MM.1S (cell line): ENCODE data around the gene DPP6.

Experiments
- EZH2 ChIP-seq: fragments of 300-600 bp; sonication (generic); optimal IDR thresholded peaks from 2 replicates; pipeline ENCODE3; 2017; ENCODE audit warnings: low read depth, mild to moderate bottlenecking, antibody characterized with exemption, low read length, mixed read lengths
- TF ChIP-seq, protein P1 (sequence below): fragments of 300-600 bp; sonication (generic); IDR thresholded peaks from 2 replicates; pipeline ENCODE4 v1.5.1; 2016; ENCODE audit warnings: antibody characterized with exemption, low read length, mixed read lengths

DNA sequence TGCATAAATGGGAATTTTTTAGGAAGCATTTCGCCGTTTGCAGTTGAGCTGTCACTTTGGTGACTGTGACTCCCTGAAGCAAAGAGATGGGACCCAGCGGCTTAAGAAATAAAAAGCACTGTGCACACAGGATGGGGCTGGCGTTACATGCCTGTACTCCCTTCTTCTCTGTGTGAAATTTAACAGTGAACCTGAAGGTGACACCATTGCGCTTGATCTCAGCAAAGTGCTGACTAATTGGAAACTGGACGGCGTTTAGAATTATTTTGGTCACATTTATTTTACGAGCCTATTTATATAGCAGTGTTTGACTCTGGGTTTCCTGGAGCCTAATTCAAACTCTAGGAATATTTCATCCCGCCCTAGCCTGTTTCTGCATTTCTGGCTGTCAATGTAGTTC is 804.5 kb downstream of the DPP6 start:
- TF ChIP-seq, protein P1, sequence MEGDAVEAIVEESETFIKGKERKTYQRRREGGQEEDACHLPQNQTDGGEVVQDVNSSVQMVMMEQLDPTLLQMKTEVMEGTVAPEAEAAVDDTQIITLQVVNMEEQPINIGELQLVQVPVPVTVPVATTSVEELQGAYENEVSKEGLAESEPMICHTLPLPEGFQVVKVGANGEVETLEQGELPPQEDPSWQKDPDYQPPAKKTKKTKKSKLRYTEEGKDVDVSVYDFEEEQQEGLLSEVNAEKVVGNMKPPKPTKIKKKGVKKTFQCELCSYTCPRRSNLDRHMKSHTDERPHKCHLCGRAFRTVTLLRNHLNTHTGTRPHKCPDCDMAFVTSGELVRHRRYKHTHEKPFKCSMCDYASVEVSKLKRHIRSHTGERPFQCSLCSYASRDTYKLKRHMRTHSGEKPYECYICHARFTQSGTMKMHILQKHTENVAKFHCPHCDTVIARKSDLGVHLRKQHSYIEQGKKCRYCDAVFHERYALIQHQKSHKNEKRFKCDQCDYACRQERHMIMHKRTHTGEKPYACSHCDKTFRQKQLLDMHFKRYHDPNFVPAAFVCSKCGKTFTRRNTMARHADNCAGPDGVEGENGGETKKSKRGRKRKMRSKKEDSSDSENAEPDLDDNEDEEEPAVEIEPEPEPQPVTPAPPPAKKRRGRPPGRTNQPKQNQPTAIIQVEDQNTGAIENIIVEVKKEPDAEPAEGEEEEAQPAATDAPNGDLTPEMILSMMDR, result no peak
- TF ChIP-seq EZH2, result no peak
